HG03175 (cell line): ENCODE measurements around the gene TMEM14C.

Experiments used
- ATAC-seq: cut with Tn5 transposase; IDR thresholded peaks from one replicate; pipeline ENCODE4 v1.9.1; 2021; ENCODE audit warnings: mild to moderate bottlenecking, moderate library complexity; ENCODE audit not compliant: unreplicated experiment

TMEM14C gene

GRCh38 chr6:10722820-10723566 is at the start of gene TMEM14C:
Gene TMEM14C, plus strand, starts transcription at chr6:10723070. Its CDS starts 1,544 bp downstream, at chr6:10724614.
- ATAC-seq, result peak; percentile 96

DNA sequence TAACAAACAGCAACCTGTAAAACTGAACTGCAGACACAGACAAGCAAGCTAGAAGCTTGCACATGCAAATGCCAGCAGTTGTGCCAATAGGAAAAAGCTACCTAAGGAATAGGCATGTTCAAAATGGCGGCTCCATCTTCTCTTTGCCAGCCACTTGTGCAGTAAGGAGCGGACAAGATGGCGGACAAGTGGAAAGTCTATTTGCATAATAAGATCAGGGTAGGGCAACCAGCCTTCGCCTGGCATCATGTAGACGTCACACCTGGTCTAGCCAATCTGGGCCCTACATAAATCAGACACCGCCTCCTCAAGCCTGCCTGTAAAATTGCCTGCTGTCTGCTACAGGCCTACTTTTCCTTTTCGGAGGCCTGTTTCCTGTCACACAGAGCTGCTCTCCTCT is 46.5 kb upstream of the TMEM14C start:
- ATAC-seq, result no peak

DNA sequence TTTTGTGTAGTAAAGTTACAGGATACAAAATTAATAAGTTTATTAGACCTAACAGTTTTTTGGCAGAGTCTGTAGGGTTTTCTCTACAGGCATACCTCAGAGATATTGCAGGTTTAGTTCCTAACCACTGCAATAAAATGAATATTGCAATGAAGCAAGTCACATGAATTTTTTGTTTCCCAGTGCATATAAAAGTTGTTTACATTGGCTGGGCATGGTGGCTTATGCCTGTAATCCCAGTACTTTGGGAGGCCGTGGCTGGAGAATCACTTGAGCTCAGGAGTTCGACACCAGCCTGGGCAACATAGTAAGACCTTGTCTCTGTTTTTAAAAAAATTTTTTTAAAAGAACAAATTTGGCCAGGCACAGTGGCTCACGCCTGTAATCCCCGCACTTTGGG is 44.4 kb upstream of the TMEM14C start:
- no peak for ATAC-seq

GRCh38 chr6:10681795-10682194 is 41.1 kb upstream of the TMEM14C start:
- no peak for ATAC-seq

- no peak for ATAC-seq
Measured at GRCh38 chr6:10682355-10682988, 40.4 kb upstream of the TMEM14C start.

- no peak for ATAC-seq
Measured at GRCh38 chr6:10684618-10685017, 38.3 kb upstream of the TMEM14C start.

GRCh38 chr6:10685092-10685915 is 37.6 kb upstream of the TMEM14C start:
- ATAC-seq, result no peak

GRCh38 chr6:10686901-10687300 is 36.0 kb upstream of the TMEM14C start:
- ATAC-seq, result no peak

DNA sequence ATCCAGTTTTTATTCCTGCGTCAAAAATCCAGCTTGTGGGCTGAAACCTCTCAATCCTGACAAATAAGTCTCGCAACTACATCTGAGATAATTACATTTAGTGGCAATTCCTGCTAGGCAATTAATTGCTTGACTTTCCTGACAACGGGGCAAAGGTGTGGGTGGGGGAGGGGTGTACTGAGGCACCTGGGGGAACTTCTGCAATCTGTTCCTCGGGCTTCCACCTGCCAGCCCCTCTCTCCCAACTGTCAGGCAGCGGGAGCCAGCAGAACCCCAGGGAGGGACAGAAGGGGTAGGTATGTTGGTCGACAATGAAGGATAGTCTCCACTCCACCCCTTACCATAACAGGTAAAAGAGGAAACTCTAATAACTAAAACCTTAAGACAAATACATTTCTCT is 35.3 kb upstream of the TMEM14C start:
- ATAC-seq, result no peak

GRCh38 chr6:10690651-10691445 is 32.0 kb upstream of the TMEM14C start:
- ATAC-seq, result no peak

DNA sequence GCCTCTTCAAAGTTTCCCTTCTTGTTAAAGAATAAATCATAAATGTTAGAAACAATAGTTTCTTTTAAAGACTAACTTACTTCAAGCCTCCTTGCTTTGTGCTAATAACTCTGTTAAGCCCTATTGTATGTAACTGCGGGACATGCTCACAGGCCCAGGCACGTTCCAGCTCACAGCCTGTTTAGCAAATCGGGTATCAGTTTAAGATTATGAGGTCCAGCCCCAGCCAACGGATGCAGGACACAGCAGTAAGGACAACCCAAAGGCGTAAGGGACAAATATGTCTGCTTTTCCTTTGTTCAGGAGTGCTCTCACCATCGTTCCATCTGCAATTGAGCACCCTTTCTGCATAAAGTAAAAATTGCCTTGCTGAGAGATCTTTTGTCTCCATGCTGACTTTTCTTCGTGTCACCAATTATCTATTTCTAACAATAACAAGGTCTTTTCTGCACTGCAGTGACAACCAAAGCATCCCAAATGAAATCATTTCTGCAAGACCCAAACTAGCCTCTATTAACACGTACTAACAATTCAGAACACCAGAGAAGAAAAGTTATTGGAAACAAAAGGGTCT is 29.8 kb upstream of the TMEM14C start:
- no peak for ATAC-seq

DNA sequence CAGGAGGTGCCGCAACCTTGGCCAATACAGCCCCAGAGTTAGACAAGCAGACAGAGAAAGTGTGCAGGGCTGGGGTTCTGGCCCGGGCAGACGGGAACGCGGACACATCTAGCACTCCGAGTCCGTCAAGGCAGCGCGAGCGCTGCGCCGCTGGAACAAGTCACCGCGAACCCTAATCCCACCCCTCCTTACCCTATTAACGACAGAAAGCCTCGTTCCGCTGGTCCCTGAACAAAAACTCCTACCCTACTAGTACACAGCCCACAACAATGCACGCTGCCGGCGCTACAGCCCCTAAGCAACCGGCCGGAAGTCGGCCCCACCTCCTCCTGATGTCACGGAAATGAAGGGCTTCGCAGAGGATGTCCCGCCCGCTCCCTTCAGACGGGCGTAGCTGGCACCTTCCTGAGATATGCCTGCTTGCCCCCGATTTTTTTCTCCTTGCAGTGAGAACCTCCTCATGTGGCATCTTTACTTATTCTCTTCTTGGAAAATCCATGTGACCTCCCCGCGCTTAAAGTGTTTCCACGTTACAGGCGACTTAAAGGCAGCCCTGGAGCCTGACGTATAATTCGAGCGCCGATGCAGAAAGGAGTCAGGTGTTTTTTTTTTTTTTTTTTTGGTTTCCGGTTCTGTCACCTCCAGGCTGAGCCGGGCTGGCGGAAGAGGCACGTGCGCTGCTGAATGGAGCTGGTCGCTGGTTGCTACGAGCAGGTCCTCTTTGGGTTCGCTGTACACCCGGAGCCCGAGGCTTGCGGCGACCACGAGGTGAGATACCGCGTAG is 28.4 kb upstream of the TMEM14C start, which contains the start of the genes C6orf52 and PAK1IP1:
Gene C6orf52 (minus strand): TSS at position 315 of the 784 bp plus-strand sequence. CDS start 7,066 bp downstream, outside the sequence.
Gene PAK1IP1 (plus strand): TSS at position 671 of the 784 bp plus-strand sequence. CDS start 14 bp downstream, at position 685.
- ATAC-seq, result peak; percentile 99

DNA sequence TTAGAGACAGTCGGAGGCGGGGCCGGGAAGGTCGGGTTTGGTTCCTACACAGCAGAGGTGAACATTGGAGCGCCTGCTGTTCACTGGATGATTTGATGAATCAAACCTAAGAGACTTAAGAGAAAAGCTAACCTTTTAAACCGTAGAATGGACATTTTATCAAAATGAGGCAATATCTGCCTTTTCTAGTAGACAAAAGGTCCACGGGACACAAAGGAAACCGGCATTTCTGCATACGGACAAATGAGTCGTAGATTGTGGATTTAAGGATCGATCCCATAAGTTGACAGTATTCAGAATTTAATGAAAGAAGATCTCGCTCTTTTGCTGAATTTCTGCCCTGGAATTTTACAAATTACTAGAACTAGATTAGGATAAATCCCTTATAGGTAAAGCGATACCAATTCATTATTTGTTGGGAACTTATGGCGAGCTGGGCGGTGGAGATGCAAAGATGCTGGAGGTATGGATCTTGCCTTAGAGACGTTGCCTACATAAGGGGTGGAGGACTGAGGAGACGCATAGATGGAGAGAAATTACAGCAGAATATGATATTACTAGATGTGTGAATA is 27.7 kb upstream of the TMEM14C start:
- no peak for ATAC-seq

DNA sequence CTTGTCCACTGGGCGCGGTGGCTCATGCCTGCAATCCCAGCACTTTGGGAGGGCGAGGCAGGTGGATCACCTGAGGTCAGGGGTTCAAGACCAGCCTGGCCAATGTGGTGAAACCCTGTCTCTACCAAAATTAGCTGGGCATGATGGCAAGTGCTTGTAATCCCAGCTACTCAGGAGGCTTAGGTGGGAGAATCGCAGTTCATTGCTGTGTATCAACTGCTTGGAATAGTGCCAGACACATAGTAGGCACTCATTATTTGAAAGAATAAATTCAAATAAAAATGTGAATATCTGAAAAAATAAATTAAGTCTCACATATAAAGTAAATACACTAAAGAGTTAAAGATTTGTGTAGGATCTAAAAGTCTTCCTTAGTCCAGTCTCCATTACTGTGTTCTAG is 26.2 kb upstream of the TMEM14C start:
- no peak for ATAC-seq

DNA sequence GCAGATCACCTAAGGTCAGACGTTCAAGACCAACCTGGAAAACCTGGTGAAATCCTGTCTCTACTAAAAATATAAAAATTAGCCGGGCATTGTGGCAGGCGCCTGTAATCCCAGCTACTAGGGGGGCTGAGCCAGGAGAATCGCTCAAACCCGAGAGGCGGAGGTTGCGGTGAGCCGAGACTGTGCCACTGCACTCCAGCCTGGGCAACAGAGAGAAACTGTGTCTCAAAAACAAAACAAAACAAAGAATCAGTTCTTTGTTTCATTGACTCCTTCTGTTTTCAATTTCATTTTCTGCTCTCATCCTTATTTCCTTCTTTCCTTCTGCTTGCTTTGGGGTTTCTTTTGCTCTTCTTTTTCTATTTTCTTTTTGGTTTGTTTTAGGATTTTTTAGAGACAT is 8.9 kb upstream of the TMEM14C start:
- no peak for ATAC-seq

- ATAC-seq, result no peak
Measured at GRCh38 chr6:10719296-10719963, 3.4 kb upstream of the TMEM14C start.

DNA sequence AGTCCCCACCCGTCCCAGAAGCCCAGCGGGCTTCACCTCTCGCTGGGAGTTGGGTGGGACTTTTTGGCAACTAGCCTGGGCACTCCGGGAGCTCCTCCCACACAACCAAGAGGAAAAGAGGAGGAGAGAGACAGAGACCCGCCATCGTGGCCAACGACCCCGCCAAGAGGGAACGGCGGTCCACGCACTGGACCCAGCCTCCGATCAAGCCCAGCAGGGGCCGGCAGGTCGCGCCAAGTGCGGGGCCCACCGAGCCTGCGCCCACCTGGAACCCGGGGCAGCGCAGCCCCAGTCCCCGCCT is 3.0 kb upstream of the TMEM14C start:
- ATAC-seq, result no peak

- peak; percentile 37 for ATAC-seq
Measured at GRCh38 chr6:10720265-10720959, 2.5 kb upstream of the TMEM14C start.
